ENCODE data around the gene KMT2C. TPM values are rescaled to one million over a fixed set of nuclear protein-coding genes. Genes with fewer than 3 reads are reported as not detected.
"Not testable (repeated sequence)": the region's sequence is repeated elsewhere in the genome, so short reads cannot be mapped to it uniquely, and the experiment has no call there.

Gene KMT2C
- polyA plus RNA-seq, 1 donor from 2014 or later = 29.8 TPM

DNA sequence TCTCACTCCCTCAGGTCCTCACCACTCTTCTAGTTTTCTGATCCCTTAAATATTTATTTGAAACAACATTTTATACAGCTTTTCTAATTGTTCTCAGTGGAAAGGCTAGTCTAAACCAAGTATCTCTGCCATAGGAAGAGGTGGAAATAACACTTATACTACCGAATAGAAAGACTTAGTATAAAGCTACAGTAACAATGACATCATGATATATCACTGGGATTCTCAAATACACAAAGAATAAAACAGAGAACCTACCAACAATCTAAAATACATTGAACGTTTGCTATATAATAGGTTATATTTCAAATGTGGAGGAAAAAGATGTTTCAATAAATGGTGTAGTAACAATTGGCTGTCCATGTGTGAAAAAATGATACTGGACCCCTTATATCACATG lies 142.9 kb downstream of the KMT2C start:
- Histone ChIP-seq H3K27me3 (ENCODE audit: insufficient read depth, low read depth, low read length) (no peaks in the 10 kb centered on the region), H3K9ac (ENCODE audit: low read length) (no peak overlapping the region), H3F3A (ENCODE audit: insufficient read depth, low read length, poor library complexity, severe bottlenecking) (no peaks in the 10 kb centered on the region), H3K4me2 (ENCODE audit: low read length) (no peak overlapping the region), H3K9me2 (ENCODE audit: insufficient read depth, low read length) (no peaks in the 10 kb centered on the region), H3K36me3 (ENCODE audit: insufficient read depth, low read length) (no peaks in the 10 kb centered on the region), H4K20me1 (ENCODE audit: insufficient read depth) (no peaks in the 10 kb centered on the region), H3K4me3 (ENCODE audit: low read length) (no peak overlapping the region), H3K9me3 (ENCODE audit: low read length) (no peaks in the 10 kb centered on the region), H2AFZ (ENCODE audit: low read depth, low read length) (no peak overlapping the region), H3K79me2 (replicated peaks; ENCODE audit: insufficient read depth, low read length) (no peaks in the 10 kb centered on the region), H3K27ac (ENCODE audit: low read length) (no peak overlapping the region)
- TF ChIP-seq, protein P1, sequence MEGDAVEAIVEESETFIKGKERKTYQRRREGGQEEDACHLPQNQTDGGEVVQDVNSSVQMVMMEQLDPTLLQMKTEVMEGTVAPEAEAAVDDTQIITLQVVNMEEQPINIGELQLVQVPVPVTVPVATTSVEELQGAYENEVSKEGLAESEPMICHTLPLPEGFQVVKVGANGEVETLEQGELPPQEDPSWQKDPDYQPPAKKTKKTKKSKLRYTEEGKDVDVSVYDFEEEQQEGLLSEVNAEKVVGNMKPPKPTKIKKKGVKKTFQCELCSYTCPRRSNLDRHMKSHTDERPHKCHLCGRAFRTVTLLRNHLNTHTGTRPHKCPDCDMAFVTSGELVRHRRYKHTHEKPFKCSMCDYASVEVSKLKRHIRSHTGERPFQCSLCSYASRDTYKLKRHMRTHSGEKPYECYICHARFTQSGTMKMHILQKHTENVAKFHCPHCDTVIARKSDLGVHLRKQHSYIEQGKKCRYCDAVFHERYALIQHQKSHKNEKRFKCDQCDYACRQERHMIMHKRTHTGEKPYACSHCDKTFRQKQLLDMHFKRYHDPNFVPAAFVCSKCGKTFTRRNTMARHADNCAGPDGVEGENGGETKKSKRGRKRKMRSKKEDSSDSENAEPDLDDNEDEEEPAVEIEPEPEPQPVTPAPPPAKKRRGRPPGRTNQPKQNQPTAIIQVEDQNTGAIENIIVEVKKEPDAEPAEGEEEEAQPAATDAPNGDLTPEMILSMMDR (IDR thresholded peaks at IDR 0.05; ENCODE audit: poor library complexity, severe bottlenecking) = no peak

DNA sequence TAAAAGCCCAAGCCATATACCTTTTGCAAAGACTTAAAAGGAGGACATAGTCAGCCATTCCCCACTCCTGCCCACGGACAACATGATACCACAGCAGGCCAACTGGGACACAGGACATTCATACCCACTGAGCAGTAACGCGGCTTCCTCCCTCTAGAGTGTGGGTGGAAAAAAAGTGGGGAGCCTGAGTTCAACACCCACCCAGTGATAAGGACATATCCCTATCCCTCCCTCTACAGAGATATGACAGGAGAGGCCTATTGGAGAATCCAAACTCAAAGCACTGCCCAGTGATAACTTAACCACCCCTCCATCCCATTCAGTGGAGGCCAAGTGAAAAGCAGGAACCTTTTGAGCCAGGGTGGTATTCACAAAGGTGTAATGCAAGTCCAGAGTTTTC lies 148.8 kb downstream of the KMT2C start:
- H3F3A ChIP-seq (ENCODE audit: insufficient read depth, low read length, poor library complexity, severe bottlenecking); H3K27me3 ChIP-seq (ENCODE audit: insufficient read depth, low read depth, low read length); H2AFZ ChIP-seq (ENCODE audit: low read depth, low read length); H3K27ac ChIP-seq (ENCODE audit: low read length); H3K4me3 ChIP-seq (ENCODE audit: low read length); H3K9me3 ChIP-seq (ENCODE audit: low read length); H3K79me2 ChIP-seq (replicated peaks; ENCODE audit: insufficient read depth, low read length); H3K36me3 ChIP-seq (ENCODE audit: insufficient read depth, low read length); H3K9me2 ChIP-seq (ENCODE audit: insufficient read depth, low read length); H4K20me1 ChIP-seq (ENCODE audit: insufficient read depth); H3K4me2 ChIP-seq (ENCODE audit: low read length); H3K9ac ChIP-seq (ENCODE audit: low read length): not testable (repeated sequence)

DNA sequence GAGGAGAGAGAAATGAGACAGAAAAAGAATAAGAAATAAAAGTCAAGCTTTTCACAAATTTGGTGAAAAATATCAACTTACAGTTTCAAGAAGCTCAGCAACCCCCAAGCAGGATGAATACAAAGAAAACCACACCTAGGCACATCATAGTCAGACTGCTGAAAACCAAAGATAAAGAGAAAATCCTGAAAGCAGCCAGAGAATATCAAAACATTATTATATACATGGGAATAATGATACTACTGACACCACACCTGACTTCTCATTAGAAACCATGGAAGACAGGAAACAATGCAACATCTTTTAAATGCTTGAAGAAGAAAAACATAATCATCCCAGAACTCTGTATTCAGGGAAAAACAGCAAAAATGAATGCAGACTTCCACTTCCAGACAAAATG lies 149.6 kb downstream of the KMT2C start:
- H3K36me3 ChIP-seq (ENCODE audit: insufficient read depth, low read length); H3F3A ChIP-seq (ENCODE audit: insufficient read depth, low read length, poor library complexity, severe bottlenecking); H4K20me1 ChIP-seq (ENCODE audit: insufficient read depth): not testable (repeated sequence)

DNA sequence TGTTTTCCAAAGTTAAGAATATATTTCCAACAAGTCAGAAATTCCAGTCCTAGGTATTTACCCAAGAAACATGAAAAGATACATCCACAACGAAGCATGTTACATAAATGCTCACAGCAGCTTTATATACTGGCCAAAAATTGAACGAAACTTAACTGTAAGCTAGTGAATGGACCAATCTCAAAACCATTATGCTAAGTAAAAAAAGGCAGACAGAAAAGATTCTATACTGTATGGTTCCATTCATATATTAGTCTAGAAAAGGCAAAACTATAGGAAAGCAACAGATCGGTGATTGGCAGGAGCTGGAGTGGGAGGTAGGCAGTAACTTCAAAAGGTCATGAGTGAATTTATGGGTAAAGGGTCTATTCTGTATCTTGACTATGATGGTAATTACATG lies 150.8 kb downstream of the KMT2C start:
- not testable (repeated sequence) for H3K79me2 ChIP-seq (replicated peaks; ENCODE audit: insufficient read depth, low read length); H3F3A ChIP-seq (ENCODE audit: insufficient read depth, low read length, poor library complexity, severe bottlenecking); H3K9me3 ChIP-seq (ENCODE audit: low read length); H2AFZ ChIP-seq (ENCODE audit: low read depth, low read length); H3K9ac ChIP-seq (ENCODE audit: low read length); H3K27me3 ChIP-seq (ENCODE audit: insufficient read depth, low read depth, low read length); H3K9me2 ChIP-seq (ENCODE audit: insufficient read depth, low read length); H4K20me1 ChIP-seq (ENCODE audit: insufficient read depth); H3K27ac ChIP-seq (ENCODE audit: low read length); H3K36me3 ChIP-seq (ENCODE audit: insufficient read depth, low read length); H3K4me3 ChIP-seq (ENCODE audit: low read length); H3K4me2 ChIP-seq (ENCODE audit: low read length)

More for the DNA sequence above, 149.6 kb downstream of the KMT2C start:
- H2AFZ ChIP-seq (ENCODE audit: low read depth, low read length); H3K27ac ChIP-seq (ENCODE audit: low read length); H3K79me2 ChIP-seq (replicated peaks; ENCODE audit: insufficient read depth, low read length); H3K4me2 ChIP-seq (ENCODE audit: low read length); H3K4me3 ChIP-seq (ENCODE audit: low read length); H3K9me2 ChIP-seq (ENCODE audit: insufficient read depth, low read length); H3K9me3 ChIP-seq (ENCODE audit: low read length); H3K27me3 ChIP-seq (ENCODE audit: insufficient read depth, low read depth, low read length); H3K9ac ChIP-seq (ENCODE audit: low read length): not testable (repeated sequence)

DNA sequence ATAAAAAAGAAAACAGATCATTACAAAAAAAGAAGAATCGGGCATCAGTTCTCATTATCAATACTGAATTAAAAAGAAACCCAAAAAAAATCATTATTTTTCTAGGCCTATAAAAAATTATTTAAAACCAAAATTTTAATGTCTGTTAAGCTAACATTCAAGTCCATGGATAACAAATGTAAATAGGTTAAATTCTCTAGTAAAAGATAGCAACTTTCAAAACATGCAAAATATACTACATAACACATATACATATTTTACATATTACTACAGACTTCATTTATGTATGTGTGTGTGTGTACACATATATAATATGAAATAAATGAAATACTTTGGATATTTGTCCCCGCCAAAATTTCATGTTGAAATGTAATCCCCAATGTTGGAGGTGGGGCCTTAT lies 158.1 kb downstream of the KMT2C start:
- not testable (repeated sequence) for H3K27me3 ChIP-seq (ENCODE audit: insufficient read depth, low read depth, low read length); H4K20me1 ChIP-seq (ENCODE audit: insufficient read depth); H3K36me3 ChIP-seq (ENCODE audit: insufficient read depth, low read length); H3F3A ChIP-seq (ENCODE audit: insufficient read depth, low read length, poor library complexity, severe bottlenecking); H3K79me2 ChIP-seq (replicated peaks; ENCODE audit: insufficient read depth, low read length); H2AFZ ChIP-seq (ENCODE audit: low read depth, low read length); H3K27ac ChIP-seq (ENCODE audit: low read length); H3K4me2 ChIP-seq (ENCODE audit: low read length); H3K9me2 ChIP-seq (ENCODE audit: insufficient read depth, low read length); H3K4me3 ChIP-seq (ENCODE audit: low read length); H3K9me3 ChIP-seq (ENCODE audit: low read length); H3K9ac ChIP-seq (ENCODE audit: low read length)

DNA sequence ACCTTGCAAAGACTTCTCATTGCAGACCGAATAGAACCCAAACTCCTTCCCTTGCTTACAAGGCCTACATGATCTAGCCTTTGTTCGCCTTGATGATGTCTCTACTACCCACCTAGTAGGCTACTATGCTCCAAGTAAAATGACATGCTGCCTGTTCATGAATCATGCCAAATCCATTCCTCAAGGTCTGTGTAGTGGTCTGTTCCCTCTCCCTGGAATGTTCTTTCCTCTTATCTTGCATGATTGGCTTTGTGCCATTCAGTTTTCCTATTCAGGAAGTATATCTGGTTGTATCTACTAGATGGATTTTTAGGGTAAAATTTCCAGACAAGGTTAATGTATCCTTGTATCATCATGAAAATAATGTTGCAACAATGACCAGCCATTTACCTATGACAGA lies 165.4 kb downstream of the KMT2C start:
- H3K9ac ChIP-seq (ENCODE audit: low read length); H3K9me3 ChIP-seq (ENCODE audit: low read length); H2AFZ ChIP-seq (ENCODE audit: low read depth, low read length); H3K9me2 ChIP-seq (ENCODE audit: insufficient read depth, low read length); H3K79me2 ChIP-seq (replicated peaks; ENCODE audit: insufficient read depth, low read length); H4K20me1 ChIP-seq (ENCODE audit: insufficient read depth); H3K27me3 ChIP-seq (ENCODE audit: insufficient read depth, low read depth, low read length); H3K36me3 ChIP-seq (ENCODE audit: insufficient read depth, low read length); H3K4me2 ChIP-seq (ENCODE audit: low read length); H3K27ac ChIP-seq (ENCODE audit: low read length); H3F3A ChIP-seq (ENCODE audit: insufficient read depth, low read length, poor library complexity, severe bottlenecking); H3K4me3 ChIP-seq (ENCODE audit: low read length): not testable (repeated sequence)

DNA sequence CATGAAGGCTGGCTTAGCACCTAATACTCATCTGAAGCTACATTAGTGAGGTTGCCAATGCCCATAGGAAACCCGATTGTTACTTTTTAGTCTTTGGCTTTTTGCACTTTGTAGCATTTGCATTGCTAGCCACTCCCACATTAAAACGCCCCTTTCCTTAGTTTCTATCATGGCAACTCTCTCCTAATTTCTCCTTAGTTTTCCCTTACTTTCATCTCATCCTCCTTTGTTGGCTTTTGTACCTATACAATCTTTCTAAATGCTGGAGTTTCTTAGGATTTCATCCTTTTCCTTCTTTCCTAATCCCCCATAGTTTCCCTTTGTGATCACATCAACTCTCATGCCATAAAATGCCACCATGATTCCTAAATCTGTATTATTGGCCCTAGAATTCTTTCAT lies 168.9 kb downstream of the KMT2C start:
- not testable (repeated sequence) for H3K4me2 ChIP-seq (ENCODE audit: low read length); H3K9me2 ChIP-seq (ENCODE audit: insufficient read depth, low read length); H3K4me3 ChIP-seq (ENCODE audit: low read length); H2AFZ ChIP-seq (ENCODE audit: low read depth, low read length); H4K20me1 ChIP-seq (ENCODE audit: insufficient read depth); H3K27ac ChIP-seq (ENCODE audit: low read length); H3K27me3 ChIP-seq (ENCODE audit: insufficient read depth, low read depth, low read length); H3K9ac ChIP-seq (ENCODE audit: low read length); H3K9me3 ChIP-seq (ENCODE audit: low read length); H3K79me2 ChIP-seq (replicated peaks; ENCODE audit: insufficient read depth, low read length); H3F3A ChIP-seq (ENCODE audit: insufficient read depth, low read length, poor library complexity, severe bottlenecking); H3K36me3 ChIP-seq (ENCODE audit: insufficient read depth, low read length)

DNA sequence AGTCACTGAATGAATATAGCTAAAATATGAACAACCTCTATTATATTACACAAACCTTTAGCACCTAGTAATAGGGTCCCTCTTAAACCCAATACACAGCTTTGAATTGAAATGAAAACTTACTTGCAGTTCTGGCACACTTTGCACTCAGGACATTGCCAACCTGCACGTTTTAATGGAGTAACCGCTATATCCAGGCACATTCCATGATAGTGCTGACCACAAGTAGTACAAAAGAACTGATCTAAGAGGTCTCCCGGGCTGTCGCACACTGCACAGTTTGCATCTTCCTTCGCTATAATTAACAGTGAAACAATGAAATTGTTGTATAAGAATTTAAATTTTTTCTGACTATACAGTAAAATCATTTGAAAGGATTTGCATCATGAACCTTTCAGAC lies 170.9 kb downstream of the KMT2C start:
- H4K20me1 ChIP-seq (ENCODE audit: insufficient read depth); H2AFZ ChIP-seq (ENCODE audit: low read depth, low read length); H3K27ac ChIP-seq (ENCODE audit: low read length); H3K79me2 ChIP-seq (replicated peaks; ENCODE audit: insufficient read depth, low read length); H3K36me3 ChIP-seq (ENCODE audit: insufficient read depth, low read length); H3K9me2 ChIP-seq (ENCODE audit: insufficient read depth, low read length); H3K27me3 ChIP-seq (ENCODE audit: insufficient read depth, low read depth, low read length); H3K4me2 ChIP-seq (ENCODE audit: low read length); H3F3A ChIP-seq (ENCODE audit: insufficient read depth, low read length, poor library complexity, severe bottlenecking); H3K4me3 ChIP-seq (ENCODE audit: low read length); H3K9ac ChIP-seq (ENCODE audit: low read length); H3K9me3 ChIP-seq (ENCODE audit: low read length): not testable (repeated sequence)
